Esophagus muscularis mucosa (tissue), 3 donors: ENCODE results near the gene PSMD13.

Experiments used
- POLR2A ChIP-seq: fragments of 450-650 bp; IDR thresholded peaks from one replicate; pipeline ENCODE4 v1.6.1; 2017; ENCODE audit warnings: antibody characterized with exemption, moderate library complexity, mild to moderate bottlenecking, low read depth
- TF ChIP-seq, protein P1 (sequence below), 3 experiments: fragments of 200-600 bp in 2 of 3; fragments of 450-650 bp in 1 of 3; sonication (generic) in 2 of 3; IDR thresholded peaks; one replicate each; pipeline ENCODE4 v1.5.1; 2017 to 2019; ENCODE audit warnings: antibody characterized with exemption in 3 of 3, mild to moderate bottlenecking in 2 of 3, moderate library complexity in 1 of 3

DNA sequence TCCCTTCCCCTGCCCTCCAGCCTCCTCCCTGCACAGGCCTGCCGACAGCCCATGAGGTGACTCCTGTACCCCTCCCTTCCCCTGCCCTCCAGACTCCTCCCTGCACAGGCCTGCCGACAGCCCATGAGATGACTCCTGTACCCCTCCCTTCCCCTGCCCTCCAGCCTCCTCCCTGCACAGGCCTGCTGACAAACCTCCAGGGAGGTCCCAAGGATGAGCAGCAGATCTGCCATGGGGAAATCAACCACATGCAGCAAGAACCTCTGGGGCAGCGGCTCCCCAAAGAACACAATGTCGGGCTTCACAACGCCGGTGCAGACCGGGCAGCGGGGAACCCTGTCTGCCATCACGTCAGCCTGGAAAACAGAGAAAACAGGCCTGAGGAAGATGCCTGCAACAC lies 12.9 kb upstream of the PSMD13 start:
- TF ChIP-seq, protein P1, sequence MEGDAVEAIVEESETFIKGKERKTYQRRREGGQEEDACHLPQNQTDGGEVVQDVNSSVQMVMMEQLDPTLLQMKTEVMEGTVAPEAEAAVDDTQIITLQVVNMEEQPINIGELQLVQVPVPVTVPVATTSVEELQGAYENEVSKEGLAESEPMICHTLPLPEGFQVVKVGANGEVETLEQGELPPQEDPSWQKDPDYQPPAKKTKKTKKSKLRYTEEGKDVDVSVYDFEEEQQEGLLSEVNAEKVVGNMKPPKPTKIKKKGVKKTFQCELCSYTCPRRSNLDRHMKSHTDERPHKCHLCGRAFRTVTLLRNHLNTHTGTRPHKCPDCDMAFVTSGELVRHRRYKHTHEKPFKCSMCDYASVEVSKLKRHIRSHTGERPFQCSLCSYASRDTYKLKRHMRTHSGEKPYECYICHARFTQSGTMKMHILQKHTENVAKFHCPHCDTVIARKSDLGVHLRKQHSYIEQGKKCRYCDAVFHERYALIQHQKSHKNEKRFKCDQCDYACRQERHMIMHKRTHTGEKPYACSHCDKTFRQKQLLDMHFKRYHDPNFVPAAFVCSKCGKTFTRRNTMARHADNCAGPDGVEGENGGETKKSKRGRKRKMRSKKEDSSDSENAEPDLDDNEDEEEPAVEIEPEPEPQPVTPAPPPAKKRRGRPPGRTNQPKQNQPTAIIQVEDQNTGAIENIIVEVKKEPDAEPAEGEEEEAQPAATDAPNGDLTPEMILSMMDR (IDR thresholded peaks at IDR 0.05) = no peak
- no peak for TF ChIP-seq POLR2A
